NCI-H446 (cell line): ENCODE data around the gene BZW1.
"Not testable (repeated sequence)": the region's sequence is repeated elsewhere in the genome, so short reads cannot be mapped to it uniquely, and the experiment has no call there.

Experiments used
- DNase-seq, 2 experiments: peaks; one replicate each; lab custom pipeline; 2025; lab: John Stamatoyannopoulos, UW

The BZW1 gene

DNA sequence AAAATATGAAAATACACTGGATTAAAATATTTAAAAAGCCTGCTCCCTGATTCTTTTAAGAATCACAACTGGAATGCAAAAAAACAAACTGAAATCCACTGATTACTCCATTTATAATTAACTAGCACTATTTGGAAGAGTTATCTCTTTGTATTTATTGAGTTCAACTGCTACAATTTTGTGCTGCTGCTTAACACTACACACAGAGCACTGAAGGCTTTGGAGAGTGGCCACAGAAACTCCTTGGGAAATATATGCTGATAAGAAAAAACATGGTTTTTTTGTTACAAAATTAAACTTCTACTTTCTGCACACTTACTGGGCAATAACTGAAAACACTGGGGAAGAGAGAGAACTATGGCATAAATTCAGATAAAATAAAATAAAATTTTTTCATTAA is 19.8 kb upstream of the BZW1 start:
- DNase-seq: no peak

DNA sequence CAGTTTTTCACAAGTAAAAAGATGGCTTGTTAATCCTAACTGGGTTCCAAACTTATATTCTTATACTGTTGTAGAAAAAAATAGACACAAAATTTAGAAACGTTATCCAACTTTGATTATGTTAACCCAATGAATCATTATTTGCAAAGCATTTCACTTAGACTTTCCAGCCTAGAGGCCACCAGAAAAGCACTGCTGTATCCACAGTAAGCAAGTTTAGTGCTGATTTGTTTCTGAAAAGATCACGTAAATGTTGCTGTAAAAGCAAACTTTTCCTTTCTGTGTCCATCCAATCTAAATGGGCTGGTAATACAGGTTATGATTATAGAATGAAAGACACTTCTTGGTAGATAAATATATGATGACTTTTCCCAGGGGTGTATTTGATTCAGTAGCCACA is 17.6 kb upstream of the BZW1 start:
- DNase-seq: no peak

GRCh38 chr2:200795028-200795440 is 16.7 kb upstream of the BZW1 start:
- DNase-seq: no peak

DNA sequence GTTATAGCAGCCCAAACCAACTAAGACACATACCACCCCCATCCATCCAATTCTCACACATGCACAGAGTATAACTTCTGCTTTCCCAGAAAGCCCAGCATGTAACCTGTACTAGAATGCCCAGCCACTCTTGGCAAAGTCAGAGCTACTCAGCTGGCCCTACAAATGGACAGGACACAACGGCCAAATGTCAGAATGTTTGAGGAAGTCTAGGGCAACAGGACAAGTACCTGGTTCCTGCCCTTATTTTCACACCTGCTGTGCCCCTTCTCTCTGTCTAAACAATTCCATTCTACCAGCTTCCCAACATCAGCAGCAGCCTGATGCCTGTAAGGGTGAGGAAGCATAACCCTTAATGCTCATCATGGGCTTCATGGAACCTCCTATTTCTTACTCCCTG is 15.1 kb upstream of the BZW1 start:
- DNase-seq: no peak

DNA sequence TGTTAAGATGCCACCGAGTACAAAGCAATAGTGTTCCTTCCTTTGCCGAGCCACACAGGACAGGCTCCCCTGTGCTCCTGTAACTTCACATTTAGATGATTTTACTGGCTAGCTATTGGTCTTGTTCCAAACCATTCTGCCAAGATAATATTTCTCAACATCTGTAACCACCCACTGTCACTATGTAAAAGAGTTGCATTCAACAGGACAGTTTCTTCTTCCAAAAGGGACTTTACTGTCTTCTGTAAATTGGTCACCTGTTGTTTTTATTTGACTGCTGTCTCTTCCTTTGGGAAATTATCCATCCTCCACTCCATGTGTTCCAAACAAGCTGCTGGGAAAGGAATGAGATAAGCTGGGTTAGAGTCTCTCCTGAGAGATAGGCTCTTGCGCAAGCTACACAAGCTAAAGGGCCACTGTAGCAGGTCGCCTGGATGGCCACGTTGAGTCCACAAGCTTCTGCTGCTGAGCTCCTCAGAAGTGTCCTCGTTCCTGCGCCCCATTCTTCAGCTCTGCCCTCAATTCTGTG is 14.4 kb upstream of the BZW1 start:
- no peak for DNase-seq

- no peak for DNase-seq
These were observed 13.2 kb upstream of the BZW1 start for GRCh38 chr2:200798514-200798913.

- no peak for DNase-seq
These were observed 11.3 kb upstream of the BZW1 start for GRCh38 chr2:200800458-200800857.

- DNase-seq: not testable (repeated sequence)
These were observed 10.3 kb upstream of the BZW1 start for GRCh38 chr2:200801431-200801830.

GRCh38 chr2:200809506-200810251 is 2.0 kb upstream of the BZW1 start:
- DNase-seq: no peak

- no peak for DNase-seq
These were observed 1.3 kb upstream of the BZW1 start for GRCh38 chr2:200810252-200810997.

- no peak for DNase-seq
These were observed 745 bp upstream of the BZW1 start for GRCh38 chr2:200810998-200811332.

DNA sequence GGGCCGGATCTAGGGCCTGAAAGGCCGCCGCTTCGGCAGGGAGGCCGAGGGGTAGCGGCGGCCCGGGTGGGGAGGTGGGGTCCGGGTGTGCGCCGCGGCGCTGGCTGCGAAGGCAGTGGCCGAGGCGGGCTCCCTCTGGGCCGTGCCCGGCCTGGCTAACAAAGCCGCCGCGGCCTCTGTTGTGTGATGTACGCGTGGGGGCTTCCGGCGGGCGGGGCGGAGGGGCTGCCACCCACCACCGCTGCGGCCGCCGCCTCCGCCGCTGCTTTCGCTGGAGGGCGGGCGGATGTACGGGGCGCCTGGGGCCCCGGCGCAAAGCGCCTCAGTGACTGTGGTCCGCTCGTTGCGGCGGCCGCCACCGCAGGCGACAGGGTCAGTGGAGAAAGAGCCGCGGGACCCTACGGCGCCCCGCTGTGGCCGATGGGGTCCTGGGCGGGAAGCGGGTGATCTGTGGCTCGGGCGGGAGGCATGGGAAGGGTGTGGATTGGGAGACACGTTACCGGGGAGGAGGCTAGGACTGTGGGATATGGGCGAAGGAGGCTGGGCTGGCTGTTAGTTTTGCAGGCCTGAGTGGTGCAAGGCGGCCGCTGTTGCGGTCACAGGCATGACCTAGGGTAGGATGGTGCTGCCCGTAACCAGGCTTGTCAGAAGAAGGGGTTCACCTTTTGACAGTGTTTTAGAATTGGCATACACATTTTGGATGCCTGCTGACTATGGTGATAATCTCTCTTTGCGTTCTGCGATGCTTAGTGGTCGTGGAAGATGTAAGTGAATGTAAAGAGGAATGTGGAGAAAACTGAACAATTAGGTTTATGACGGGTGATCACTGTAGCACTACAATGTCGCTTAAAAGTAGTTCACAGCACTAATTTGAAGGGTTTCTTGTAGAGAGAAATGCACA is 662 bp downstream of the BZW1 start:
- DNase-seq: peak in 1 of 2 experiments; percentile 37

GRCh38 chr2:200814276-200814815 is 2.6 kb downstream of the BZW1 start:
- DNase-seq: no peak

- no peak for DNase-seq
These were observed 3.2 kb downstream of the BZW1 start for GRCh38 chr2:200814917-200815316.

GRCh38 chr2:200818732-200819131 is 7.0 kb downstream of the BZW1 start:
- DNase-seq: not testable (repeated sequence)

- DNase-seq: no peak
These were observed 9.0 kb downstream of the BZW1 start for GRCh38 chr2:200820573-200821234.

DNA sequence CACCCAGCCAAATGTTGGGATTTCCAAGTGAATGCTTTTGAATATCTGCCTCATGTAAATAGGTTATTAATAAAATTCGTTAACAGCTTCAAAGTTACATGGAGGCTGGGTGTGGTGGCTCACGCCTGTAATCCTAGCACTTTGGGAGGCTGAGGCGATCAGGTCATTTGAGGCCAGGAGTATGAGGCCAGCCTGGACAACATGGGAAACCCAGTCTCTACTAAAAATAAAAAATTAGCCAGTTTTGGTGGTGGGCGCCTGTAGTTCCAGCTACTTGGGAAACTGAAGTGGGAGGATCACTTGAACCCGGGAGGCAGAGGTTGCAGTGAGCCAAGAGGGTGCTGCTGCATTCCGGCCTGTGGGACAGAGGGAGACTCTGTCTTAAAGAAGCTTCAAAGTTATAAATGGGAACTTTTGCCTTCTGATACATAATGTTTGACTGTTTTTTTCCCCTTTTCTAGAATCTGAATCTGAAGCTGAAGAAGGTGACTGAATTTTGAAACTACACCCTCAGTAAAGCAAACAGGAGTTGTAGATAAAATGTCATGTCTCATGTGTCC is 10.1 kb downstream of the BZW1 start:
- DNase-seq: no peak

- no peak for DNase-seq
These were observed 16.4 kb downstream of the BZW1 start for GRCh38 chr2:200828104-200828503.

DNA sequence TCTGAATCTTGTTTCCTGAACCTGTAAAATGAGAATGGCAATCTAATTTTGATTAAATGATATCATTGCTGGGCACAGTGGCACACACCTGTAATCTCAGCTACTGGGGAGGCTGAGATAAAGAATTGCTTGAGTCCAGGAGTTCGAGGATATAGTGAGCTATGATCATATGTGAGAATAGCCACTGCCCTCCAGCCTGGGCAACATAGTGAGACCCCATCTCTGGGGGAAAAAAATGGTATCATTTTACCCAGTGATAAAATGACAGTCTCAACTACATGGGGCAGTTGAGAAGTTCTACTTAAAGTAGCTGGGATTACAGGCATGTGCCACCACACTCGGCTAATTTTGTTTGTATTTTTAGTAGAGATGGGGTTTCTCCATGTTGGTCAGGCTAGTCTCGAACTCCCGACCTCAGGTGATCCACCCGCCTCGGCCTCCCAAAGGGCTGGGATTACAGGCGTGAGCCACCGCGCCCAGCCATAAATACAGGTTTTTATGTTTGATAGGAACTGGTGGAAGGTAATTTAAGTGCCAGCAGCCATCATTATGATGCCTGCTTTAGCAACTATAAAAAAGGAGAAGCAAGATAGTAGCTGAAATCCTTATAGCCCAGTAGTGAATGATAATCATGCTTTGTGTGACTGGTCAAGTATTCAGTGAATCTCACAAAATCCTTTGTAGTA is 17.0 kb downstream of the BZW1 start:
- DNase-seq: no peak

DNA sequence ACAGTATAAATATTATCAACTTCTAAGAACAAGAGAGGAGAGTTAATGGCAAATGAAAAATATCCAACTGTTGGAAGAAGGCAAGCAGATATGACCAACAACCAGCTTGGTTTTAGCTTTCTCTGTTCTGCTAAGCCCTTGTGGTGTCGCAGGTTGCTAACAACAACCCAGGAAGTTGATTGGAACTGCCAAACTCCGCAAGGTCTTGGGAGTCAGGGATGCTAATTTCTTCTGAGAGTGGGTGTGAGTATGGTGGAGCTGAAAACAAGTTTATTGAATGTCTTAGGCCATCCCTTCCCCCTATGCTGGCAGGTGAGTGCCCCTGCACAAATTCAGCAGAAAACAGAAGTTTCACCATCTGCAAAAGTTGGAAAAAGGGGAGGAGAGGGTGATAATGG is 17.5 kb downstream of the BZW1 start:
- DNase-seq: no peak

DNA sequence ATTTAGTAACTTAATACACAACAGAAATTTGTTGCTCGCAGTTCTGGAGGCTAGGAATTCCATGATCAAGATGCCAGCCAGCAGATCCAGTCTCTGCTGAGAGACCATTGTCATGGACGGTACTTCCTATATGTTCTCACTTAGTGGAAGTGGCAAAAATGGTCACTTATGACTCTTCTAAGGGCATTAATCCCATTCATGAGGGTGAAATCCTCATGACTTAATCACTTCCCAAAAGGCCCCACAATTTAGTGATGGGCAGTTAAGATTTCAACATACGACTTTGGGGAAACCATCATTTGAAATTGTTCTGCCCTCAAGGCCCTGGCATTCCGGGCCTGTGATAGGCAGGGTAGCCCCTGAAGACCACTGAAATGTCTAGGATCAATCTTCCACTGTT is 23.0 kb downstream of the BZW1 start:
- DNase-seq: no peak
